ENCODE measurements around the gene RAPGEFL1.
"Not testable (repeated sequence)": the region's sequence is repeated elsewhere in the genome, so short reads cannot be mapped to it uniquely, and the experiment has no call there.

RAPGEFL1 gene

DNA sequence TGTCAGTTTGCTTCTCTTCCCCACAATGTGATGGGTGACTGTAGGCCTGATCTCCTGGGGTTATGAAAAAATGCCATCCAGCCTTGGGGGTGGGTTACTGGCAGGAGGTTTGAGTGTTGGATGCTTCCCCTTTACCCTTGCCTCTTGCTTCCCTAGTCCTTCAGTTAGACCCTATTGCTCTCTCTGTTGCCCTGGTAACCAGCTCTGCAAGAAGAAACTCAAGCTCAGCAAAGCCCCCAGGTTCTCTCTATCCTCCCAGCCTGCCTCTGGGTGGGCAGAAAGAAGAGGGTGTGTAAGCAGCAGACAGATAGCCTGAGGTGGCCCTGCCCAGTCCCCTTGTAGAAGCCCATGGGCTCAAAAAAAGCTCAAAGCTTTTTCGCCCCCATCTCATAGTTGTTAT, 2.8 kb upstream of the RAPGEFL1 start:
- DNase-seq, result no peak

DNA sequence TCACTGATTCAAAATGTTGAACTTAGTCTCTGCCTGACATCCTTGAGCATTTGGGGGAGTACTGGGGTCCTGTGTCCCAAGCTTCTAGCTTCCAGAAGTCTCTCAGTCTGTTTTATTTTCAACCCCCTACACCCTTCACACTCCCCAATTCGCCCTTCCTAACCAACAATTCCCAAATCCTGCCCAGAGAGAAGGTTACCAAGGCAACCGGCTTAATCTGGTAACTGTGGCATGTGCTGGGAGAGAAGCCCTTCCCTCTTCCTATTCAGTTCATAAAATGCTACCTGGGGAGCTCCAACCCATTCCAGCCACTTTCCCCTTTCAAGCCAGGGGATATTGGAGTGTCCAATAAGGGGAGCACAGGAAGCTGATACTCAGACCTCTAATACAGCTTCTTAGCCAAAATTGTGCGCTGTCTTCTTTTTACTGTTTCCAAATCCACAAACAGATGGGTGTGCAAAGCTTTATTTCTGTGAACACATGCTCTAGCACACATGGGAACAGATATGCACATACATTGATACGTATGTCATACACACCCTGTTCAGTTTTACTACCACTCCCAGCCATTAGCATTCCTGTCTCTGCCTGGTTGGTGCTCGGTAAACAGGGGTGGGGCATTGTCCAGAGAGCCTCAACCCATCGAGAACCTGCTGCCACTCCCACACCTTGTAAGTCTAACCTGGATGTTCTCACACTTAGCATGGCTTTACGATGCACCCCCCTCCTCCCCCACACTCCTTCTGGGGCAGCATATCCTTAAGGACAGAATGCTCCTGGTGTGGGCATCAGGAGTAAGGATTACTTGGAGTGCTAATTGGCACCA, 1.1 kb upstream of the RAPGEFL1 start:
- no peak for DNase-seq

DNA sequence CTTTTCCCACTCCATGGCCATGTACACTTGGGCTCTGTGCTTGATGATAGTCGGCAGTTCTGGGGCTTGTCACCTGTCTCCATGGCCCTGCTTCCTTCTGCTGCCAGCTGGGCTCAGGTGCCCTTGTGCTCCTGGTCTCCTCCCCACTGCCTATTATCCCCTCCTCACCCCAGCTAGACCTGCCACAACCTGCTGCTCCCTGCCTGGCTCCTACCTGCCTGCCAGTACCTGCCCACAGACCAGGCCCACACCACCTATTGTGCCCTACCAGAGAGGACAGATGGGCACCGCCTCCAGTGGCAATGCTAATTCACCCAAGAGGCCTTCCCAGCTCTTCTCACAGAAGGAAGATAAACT, 538 bp upstream of the RAPGEFL1 start:
- DNase-seq, result no peak

DNA sequence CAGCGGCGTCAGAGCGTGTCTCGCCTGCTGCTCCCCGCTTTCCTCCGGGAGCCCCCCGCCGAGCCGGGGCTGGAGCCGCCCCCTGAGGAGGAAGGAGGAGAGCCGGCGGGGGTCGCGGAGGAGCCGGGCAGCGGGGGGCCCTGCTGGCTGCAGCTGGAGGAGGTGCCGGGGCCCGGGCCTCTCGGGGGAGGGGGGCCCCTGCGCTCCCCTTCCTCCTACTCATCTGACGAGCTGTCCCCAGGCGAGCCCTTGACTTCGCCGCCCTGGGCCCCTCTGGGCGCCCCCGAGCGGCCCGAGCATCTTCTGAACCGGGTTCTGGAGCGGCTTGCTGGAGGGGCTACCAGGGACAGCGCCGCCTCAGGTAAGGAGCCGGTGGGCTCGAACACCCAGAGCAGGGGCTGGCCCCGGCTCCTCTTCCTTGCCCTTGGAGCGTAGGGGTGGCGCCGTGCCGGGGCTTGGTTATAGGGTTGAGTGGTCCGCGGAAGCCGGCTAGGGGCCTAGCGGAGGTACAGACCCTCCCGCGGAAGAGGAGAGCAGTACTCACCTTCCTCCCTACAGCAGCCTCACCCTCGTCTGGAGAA, 841 bp downstream of the RAPGEFL1 start:
- DNase-seq, result no peak

DNA sequence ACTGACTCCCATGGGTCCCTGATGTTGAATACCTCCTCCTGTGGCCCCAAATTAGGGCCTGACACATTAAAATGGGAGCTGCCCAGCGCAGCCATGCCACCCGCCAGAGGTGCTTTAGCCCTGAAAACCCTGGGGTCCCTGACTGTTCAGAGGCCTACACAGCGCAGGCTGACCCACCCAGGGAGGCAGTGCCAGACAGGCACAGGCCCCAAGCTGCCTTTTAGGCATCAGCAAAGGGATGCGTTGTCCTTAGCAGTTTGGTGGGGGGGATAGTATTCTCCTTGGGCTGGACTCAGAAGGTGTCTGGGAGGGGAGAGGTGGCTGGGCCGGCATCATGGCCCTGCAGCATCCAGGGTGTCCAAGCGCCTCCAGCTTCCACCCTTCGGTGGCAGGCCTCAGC, 1.4 kb downstream of the RAPGEFL1 start:
- DNase-seq, result no peak

DNA sequence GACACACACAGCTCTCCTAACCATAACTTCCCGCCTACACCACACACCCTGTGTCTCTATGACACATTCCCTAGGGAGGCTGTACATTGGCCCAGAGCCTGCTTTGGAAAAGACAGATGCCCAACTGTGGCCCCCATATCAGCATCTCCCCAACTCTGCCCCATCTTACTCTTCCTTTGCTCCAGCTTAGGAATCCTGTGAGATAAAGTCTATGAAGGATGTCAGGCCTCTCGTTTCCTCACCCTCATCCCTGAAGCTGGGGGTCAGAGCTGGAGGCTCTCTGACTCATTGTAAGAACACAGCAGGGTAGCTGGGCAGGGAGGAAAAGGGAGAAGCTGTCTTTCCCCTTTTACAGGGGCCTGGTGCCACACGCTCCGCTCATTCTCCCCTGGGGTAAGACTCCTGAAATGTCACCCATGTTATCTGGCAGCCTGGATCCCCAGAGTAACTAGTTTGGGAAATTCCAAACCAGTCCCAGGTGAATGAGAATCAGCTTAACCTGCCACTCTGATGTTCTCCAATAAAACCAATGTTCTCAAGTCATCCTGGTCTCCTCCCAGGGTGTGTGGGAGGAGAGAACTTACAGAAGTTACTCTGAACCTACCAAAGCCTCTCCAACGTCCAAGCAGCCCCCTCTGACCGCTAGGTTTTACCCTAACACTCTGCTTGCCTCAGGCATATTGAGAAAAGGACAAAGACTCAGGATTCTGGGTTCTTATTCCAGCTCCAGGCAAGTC, 2.8 kb downstream of the RAPGEFL1 start:
- no peak for DNase-seq

DNA sequence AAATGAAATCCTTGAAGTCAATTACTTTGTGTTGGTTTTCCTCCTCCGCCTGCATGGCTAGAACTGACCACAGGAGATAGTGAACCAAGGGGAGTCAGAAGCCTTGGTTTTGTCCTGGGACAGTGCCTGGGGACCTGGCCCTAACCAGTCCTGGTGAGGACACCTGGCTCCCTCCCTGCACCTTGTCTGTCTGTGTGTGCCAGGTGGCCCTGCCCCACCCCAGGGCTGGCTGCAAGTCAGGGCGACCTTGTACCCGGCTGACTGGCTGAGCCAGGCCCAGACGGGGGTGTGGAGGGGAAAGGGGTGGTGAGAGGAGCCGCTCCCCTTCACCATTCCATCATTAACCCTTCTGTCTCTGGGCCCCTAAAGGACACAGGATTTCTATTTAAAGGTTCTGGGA, 3.4 kb downstream of the RAPGEFL1 start:
- no peak for DNase-seq

DNA sequence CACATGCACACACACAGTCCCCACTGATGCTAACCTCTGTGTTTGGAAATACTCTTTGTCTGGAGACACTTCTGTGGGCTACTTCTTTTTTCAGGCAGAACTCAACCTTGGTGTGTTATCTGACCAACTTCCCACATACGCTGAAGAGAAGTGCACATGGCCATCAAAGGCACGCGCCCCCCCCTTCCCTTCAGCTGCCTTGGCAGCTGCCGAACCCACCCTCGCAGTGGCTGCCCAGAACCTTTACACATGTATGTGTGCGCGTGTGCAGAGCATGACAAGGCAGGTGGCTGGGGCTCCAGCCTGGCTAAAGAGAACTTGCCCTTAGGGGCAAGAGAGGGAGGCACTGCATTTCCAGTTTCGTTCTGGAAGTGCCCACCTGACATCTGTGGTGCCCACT, 3.9 kb downstream of the RAPGEFL1 start:
- no peak for DNase-seq

DNA sequence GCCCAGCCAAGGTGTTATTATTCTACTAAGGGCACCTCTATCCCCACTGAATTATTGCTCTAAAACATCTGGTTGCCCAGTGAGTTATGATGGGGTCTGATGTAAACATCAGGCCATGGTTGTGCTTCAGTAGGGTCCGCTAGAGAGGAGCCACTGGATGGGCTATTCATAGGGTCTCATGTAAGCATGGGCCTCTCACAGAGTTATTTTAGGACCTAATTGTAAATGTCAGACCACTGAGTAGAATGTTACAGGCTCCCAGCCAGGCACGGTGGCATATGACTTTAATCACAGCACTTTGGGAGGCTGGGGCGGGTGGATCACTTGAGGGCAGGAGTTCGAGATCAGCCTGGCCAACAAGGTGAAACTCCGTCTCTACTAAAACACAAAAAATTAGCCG, 5.3 kb downstream of the RAPGEFL1 start:
- DNase-seq, result no peak

DNA sequence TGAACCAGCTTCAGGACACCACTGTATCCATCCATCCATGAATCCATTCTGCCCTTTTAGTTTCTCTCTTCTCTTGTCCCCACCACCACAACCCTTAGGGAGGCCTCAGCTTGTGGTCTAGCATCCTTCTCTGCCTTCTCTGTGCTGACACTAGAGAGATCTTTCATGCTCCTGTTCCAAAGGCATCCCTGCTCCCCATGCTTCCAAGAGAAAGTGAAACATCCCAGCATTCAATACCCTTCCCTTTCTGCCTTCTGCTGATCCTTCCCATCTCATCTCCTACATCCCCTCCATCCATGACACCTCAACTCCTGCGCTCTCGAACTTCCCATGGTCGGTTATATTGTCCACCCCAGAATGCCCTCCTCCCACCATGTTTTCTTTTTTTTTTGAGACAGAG, 10.0 kb downstream of the RAPGEFL1 start:
- DNase-seq, result no peak

DNA sequence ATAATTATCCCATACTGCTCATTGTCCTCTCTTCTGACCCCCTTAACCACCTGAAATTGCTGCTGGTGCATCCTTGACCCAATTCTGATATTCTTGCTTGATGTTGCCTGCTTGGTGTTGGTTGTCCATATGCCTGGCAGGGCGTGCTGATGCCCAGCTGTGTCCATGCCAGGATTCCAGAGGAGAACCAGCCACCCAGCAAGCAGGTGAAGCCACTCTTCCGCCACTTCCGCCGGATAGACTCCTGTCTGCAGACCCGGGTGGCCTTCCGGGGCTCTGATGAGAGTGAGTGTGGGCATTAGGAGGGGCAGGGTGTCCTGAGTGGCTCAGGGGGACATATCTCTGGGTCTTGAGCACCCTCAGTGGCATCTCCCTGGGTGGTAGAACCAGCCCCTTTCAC, 11.4 kb downstream of the RAPGEFL1 start:
- DNase-seq, result no peak

DNA sequence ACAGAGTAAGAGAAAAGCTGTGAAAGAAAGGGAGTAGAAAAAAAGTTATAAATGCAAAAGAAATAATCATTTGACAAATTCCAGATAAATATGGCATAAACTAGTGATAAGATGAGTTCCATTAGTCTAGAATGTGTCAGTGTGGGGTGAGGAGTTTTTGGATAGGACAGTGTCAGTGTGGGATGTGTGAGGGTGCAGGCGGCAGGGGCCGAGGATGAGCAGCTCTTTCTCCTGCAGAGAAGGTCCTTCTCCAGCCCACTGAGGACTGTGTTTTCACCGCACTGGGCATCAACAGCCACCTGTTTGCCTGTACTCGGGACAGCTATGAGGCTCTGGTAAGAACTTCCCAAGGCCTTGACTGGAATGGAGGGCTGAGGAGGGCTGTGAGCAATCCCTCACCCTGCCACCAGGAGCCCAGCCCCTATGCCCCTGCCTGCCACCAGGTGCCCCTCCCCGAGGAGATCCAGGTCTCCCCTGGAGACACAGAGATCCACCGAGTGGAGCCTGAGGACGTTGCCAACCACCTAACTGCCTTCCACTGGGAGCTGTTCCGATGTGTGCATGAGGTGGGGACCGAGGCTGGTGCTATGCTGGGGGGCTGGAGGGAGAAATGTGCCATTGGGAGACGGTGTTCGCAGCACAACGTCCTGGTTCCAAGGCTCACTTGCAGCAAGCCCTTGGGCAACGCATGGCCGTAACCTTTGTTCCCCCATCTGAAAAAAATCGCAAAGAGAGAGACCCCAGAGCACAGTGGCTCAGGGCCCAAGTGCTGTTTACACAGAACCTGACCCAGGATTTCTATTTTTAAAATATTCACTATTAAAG, 13.1 kb downstream of the RAPGEFL1 start:
- DNase-seq, result no peak

DNA sequence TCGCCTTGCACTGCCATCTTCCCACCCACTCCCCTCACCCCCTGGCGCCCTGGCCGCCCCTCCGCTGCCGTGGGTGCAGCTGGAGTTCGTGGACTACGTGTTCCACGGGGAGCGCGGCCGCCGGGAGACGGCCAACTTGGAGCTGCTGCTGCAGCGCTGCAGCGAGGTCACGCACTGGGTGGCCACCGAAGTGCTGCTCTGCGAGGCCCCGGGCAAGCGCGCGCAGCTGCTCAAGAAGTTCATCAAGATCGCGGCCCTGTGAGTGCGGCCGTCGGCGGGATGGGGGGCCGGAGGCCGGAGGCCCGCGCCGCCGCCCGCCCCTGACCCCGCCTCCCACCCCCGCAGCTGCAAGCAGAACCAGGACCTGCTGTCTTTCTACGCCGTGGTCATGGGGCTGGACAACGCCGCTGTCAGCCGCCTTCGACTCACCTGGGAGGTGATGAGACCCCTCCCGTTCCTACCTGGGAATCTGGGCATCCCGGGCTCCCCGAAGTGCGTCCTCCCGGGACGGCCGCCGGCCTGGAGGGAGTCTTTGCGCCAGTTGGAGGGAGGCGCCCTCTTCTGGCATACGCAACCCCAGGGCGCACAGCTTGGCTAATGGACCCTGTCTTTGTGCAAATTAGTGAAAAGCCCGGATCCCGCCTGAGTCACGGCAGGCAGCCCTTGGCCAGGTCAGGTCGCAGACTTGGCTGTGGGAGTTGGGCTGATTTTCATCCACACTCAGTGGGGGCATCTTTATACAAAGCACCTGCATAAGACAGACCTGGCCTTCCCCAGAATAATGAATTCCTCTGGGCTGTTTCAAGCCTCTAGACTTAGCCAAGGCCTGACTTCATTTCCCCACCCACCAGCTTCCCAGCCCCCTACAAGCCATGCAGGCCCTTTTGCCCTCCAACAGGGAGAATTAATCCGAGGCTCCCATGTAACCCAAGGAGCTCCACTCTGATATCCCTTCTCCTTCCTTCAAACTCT, 14.3 kb downstream of the RAPGEFL1 start:
- peak; percentile 42 to 61 for DNase-seq

DNA sequence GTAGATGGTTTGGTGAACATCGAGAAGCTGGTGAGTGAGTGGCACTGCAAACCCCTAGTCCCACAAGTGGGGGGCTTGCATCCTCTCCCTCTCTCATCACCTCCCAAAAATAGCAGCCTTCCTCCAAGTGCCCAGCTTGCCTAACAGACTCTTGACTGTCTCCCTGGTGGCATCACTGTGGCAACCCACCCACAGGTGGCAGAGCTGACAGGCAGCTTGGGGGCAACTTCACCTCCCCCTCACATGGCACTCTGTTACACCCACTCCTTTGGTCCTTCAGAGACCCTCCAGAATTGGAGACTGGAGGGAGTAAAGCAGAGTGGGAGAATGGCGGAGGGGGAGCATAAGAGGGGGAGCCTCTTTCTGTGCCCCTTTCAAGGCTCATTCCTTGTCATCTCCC, 15.7 kb downstream of the RAPGEFL1 start:
- no peak for DNase-seq

DNA sequence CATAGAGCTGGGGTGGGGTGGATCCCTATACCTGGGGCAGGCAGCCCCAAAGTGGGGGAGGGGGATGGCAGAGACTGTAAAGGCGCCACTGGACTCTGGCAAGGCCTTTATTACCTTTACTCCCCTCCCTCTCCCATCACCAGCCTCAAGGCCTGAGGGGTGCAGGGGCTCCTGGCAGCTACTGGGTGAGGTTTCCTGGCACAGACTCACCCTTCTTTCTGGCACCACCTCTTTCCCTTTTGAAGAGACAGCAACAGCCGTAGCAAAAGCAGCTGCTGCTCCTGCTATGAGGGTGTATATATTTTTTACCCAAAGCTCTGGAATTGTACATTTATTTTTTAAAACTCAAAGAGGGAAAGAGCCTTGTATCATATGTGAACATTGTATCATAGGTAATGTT, 17.6 kb downstream of the RAPGEFL1 start:
- DNase-seq, result no peak

DNA sequence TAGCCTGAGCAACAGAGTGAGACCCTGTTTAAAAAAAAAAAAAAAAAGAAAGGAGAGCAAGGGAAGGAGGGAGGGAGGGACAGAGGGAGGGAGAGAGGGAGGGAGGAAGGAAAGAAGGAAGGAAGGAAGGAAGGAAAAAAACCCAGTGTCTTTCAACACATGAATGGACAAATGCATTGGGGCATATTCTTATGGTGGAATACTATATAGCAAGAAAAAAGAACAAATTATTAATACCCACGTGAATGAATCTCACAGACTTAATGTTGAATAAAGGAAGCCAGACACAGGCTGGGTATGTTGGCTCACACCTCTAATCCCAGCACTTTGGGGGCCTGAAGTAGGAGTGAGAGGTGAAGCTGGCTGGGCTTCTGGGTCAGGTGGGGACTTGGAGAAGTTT, 20.3 kb downstream of the RAPGEFL1 start:
- no peak for DNase-seq

DNA sequence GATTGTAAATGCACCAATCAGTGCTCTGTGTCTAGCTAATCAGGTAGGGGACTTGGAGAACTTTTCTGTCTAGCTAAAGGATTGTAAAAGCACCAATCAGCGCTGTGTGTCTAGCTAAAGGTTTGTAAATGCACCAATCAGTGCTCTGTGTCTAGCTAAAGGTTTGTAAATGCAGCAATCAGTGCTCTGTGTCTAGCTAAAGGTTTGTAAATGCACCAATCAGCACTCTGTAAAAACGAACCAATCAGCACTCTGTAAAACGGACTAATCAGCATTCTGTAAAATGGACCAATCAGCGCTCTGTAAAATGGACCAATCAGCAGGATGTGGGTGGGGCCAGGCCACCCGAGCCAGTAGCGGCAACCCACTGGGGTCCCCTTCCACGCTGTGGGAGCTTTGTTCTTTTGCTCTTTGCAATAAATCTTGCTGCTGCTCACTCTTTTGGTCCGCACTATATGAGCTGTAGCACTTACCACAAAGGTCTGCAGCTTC, 20.7 kb downstream of the RAPGEFL1 start:
- DNase-seq, result not testable (repeated sequence)

DNA sequence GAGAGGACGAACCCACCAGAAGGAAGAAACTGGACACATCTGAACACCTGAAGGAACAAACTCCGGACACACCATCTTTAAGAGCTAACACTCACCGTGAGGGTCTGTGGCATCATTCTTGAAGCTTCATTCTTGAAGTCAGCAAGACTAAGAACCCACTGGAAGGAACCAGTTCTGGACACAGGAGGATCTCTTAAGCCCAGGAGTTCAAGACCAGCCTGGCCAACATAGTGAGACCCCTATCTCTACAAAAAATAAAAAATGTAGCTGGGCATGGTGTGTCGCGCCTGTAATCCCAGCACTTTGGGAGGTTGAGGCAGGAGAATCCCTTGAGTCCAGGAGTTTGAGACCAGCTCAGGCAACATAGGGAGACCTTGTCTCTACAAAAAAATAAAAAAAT, 21.3 kb downstream of the RAPGEFL1 start:
- DNase-seq, result no peak

DNA sequence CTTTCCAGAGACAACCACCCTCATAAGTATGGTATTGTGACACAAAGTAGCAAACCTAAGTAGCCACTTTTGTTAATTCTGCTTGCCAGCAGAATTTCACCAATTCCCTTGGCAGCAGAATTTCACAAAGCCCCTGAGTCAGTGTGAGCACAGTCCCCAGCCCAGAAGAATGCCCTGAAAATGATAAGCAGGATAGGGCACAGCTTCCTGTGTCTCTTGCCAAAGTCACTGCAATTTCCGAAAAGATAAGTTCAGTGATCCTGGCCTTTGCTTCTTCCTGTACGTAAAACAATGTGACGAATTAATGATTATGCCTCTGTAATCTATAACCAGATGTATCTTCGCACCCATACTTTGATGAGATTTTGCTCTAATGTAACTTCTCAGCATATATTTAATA, 25.9 kb downstream of the RAPGEFL1 start:
- DNase-seq, result peak in 1 of 2 donors; percentile 10

DNA sequence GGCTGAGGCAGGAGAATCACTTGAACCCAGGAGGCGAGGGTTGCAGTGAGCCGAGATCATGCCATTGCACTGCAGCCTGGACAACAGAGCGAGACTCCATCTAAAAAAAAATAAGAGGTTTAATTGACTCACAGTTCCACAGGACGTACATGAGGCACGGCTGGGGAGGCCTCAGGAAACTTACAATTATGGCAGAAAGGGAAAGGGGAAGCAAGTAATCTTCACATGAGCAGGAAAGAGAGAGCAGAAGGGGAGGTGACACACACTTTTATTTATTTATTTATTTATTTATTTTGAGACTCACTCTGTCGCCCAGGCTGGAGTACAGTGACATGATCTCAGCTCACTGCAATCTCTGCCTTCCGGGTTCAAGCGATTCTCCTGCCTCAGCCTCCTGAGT, 28.9 kb downstream of the RAPGEFL1 start:
- DNase-seq, result peak in 1 of 2 donors; percentile 12

DNA sequence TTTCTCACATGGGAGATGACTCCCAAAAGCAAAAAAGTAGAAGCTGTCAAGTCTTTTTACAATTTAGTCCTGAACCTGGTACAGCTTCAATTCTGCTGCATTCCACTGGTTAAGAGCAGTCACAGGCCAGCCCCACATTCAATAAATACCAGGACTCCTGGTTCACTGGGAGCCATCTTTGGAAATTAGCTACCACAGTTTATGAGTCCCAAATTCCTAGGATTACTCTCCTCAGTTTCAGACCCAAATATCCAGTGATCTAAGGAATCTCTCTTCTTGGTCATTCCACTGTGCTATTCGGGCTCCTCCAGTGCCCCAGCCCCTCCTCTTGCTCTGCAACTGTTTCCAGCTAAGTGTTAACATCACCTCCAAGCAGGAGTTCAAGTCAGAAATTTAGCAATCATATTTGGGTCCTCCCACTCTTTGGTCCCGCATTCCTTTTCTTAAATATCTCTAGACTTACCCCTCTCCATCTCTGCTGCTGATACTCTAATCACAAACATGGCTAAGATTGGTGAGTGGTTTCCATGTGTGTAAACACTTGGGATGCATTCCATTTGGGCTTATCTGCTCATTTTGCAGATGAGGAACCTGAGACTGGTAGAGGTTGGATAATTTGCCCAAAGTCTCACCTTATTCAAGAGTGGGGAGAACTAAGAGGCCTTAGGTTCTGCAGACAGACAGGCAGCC, 32.3 kb downstream of the RAPGEFL1 start:
- DNase-seq, result no peak
